GM12865 (cell line): ENCODE measurements around the gene KRTAP10-3.
"Not testable (repeated sequence)": the region's sequence is repeated elsewhere in the genome, so short reads cannot be mapped to it uniquely, and the experiment has no call there.

Source experiments
- DNase-seq: peaks from one replicate; pipeline ENCODE4 v3.0.0; 2010; ENCODE audit warnings: low read depth
- H3K4me3 ChIP-seq: 2 replicates; pipeline ENCODE4 v1.5.1; 2011; ENCODE audit warnings: mild to moderate bottlenecking, low read depth, low read length, control low read depth
- CTCF ChIP-seq: IDR thresholded peaks from 2 replicates; pipeline ENCODE4 v1.5.1; 2011; ENCODE audit warnings: low read length, control low read depth, low read depth, inconsistent platforms; ENCODE audit not compliant: insufficient read depth; ENCODE audit errors: missing control alignments

KRTAP10-3 gene

GRCh38 chr21:44578371-44579055 lies 19.9 kb upstream of the KRTAP10-3 start:
- no peak for DNase-seq
- no peak overlapping the region for H3K4me3 ChIP-seq

GRCh38 chr21:44576025-44576420 lies 17.4 kb upstream of the KRTAP10-3 start:
- H3K4me3 ChIP-seq = no peak overlapping the region
- TF ChIP-seq CTCF = no peak
- no peak for DNase-seq

More at GRCh38 chr21:44578371-44579055, 19.9 kb upstream of the KRTAP10-3 start:
- no peak for TF ChIP-seq CTCF

- no peak overlapping the region for H3K4me3 ChIP-seq
- no peak for DNase-seq
- TF ChIP-seq CTCF = no peak
Measured at GRCh38 chr21:44575307-44576024, 16.9 kb upstream of the KRTAP10-3 start.

GRCh38 chr21:44574457-44575306 lies 16.1 kb upstream of the KRTAP10-3 start:
- no peak for TF ChIP-seq CTCF
- DNase-seq = no peak
- H3K4me3 ChIP-seq = no peak overlapping the region

- H3K4me3 ChIP-seq, DNase-seq: not testable (repeated sequence)
Measured at GRCh38 chr21:44573630-44574456, 15.2 kb upstream of the KRTAP10-3 start, which contains the start of gene KRTAP10-4. Gene KRTAP10-4 (plus strand): TSS chr21:44573729. CDS start chr21:44573759, 30 bp downstream.

GRCh38 chr21:44572959-44573583 lies 14.5 kb upstream of the KRTAP10-3 start:
- no peak for TF ChIP-seq CTCF
- H3K4me3 ChIP-seq = no peak overlapping the region
- no peak for DNase-seq
